PC-9 (cell line): ENCODE results near the gene DBF4B. TPM values are rescaled to one million over a fixed set of nuclear protein-coding genes. Genes with fewer than 3 reads are reported as not detected.

ENCODE experiments used
- BruUV-seq: library from RNA; stranded (reverse); fragments of 400-500 nt; replicated peaks from 2 replicates; lab custom pipeline; 2021; lab: Mats Ljungman, UMichigan
- CTCF ChIA-PET: fragments of 300-600 bp; sonication (Branson Sonifier 250); formaldehyde crosslinking; loops from one replicate; lab custom pipeline; 2022; ENCODE audit warnings: antibody characterized with exemption; lab: Charles Lee
- POLR2A ChIA-PET: fragments of 300-600 bp; sonication (Branson Sonifier 250); formaldehyde crosslinking; loops from one replicate; lab custom pipeline; 2022; ENCODE audit warnings: antibody characterized with exemption; ENCODE audit not compliant: unreplicated experiment; lab: Charles Lee
- DNase-seq, 2 experiments: peaks; one replicate each; pipeline versions ENCODE4 v3.0.0 to v3.0.0-alpha.2; 2015 to 2022; ENCODE audit warnings: mixed read lengths in 1 of 2
- H2AFZ ChIP-seq: fragments of 200-600 bp; sonication (generic); 2 replicates; pipeline ENCODE4 v1.8.1; 2017; ENCODE audit warnings: antibody characterized with exemption
- H3F3A ChIP-seq: fragments of 200-600 bp; sonication (generic); 2 replicates; pipeline ENCODE4 v1.8.1; 2017; ENCODE audit warnings: antibody characterized with exemption, mild to moderate bottlenecking, low read depth; ENCODE audit not compliant: insufficient read depth
- H3K27ac ChIP-seq: fragments of 200-600 bp; sonication (generic); 2 replicates; pipeline ENCODE4 v1.6.1; 2016; ENCODE audit warnings: mixed run types
- H3K27me3 ChIP-seq: fragments of 200-600 bp; sonication (generic); 2 replicates; pipeline ENCODE4 v1.6.1; 2016; ENCODE audit warnings: low read depth, mixed run types; ENCODE audit not compliant: insufficient read depth
- H3K36me3 ChIP-seq: fragments of 200-600 bp; sonication (generic); 2 replicates; pipeline ENCODE4 v1.6.1; 2016; ENCODE audit warnings: low read depth, mixed run types
- H3K4me1 ChIP-seq: fragments of 200-600 bp; sonication (generic); replicated peaks from 2 replicates; pipeline ENCODE4 v1.6.1; 2016; ENCODE audit warnings: mixed run types; ENCODE audit not compliant: insufficient read depth
- H3K4me2 ChIP-seq: fragments of 200-600 bp; sonication (generic); 2 replicates; pipeline ENCODE4 v1.6.1; 2017; ENCODE audit warnings: mixed run types
- H3K4me3 ChIP-seq: fragments of 200-600 bp; sonication (generic); 2 replicates; pipeline ENCODE4 v1.6.1; 2016; ENCODE audit warnings: mixed run types
- H3K79me2 ChIP-seq: fragments of 200-600 bp; sonication (generic); 2 replicates; pipeline ENCODE4 v1.6.1; 2017; ENCODE audit warnings: low read depth, mixed run types
- H3K9me2 ChIP-seq: fragments of 200-600 bp; sonication (generic); 2 replicates; pipeline ENCODE4 v1.8.1; 2017; ENCODE audit warnings: mild to moderate bottlenecking; ENCODE audit not compliant: insufficient read depth
- H3K9me3 ChIP-seq: fragments of 200-600 bp; sonication (generic); 2 replicates; pipeline ENCODE4 v1.8.1; 2016; ENCODE audit warnings: low read depth; ENCODE audit not compliant: insufficient read depth
- H4K20me1 ChIP-seq: fragments of 200-600 bp; sonication (generic); 2 replicates; pipeline ENCODE4 v1.8.1; 2017; ENCODE audit not compliant: insufficient read depth
- CTCF ChIP-seq: fragments of 200-600 bp; sonication (generic); conservative IDR thresholded peaks from 2 replicates; pipeline ENCODE4 v1.6.1; 2017; ENCODE audit warnings: mixed run types, antibody characterized with exemption, mild to moderate bottlenecking, moderate library complexity
- EZH2 ChIP-seq: fragments of 200-600 bp; sonication (generic); IDR thresholded peaks from 2 replicates; pipeline ENCODE4 v1.8.0; 2017; ENCODE audit warnings: antibody characterized with exemption, low read depth
- intact Hi-C: fragments of 100-400 bp; cut with micrococcal nuclease; formaldehyde crosslinking; loops from one replicate; pipeline ENCODE4 v1.10.0; 2022; ENCODE audit not compliant: unreplicated experiment
- total RNA-seq: library from RNA; stranded (reverse); gene quantifications from 2 replicates; pipeline ENCODE4 v1.2.3, GENCODE V29; 2021

The DBF4B gene
- total RNA-seq, 1 experiment from 2014 or later = 33.3 TPM

GRCh38 chr17:44775838-44776621 is 67.6 kb downstream of the DBF4B start:
- Histone ChIP-seq H3K27me3 (no peaks in the 10 kb centered on the region), H3K4me3 (peak overlapping the region; percentile 81), H3K4me2 (peak overlapping the region; percentile 96), H3K36me3 (no peaks in the 10 kb centered on the region), H3K79me2 (no peaks in the 10 kb centered on the region), H3K4me1 (peaks cover 8% of the 10 kb centered on the region; the same call in 1 of the 2 replicates), H3K27ac (no peak overlapping the region), H3K9me2 (no peaks in the 10 kb centered on the region), H3K9me3 (no peaks in the 10 kb centered on the region), H3F3A (no peaks in the 10 kb centered on the region), H2AFZ (peak overlapping the region; percentile 80), H4K20me1 (no peaks in the 10 kb centered on the region)
- no peak for TF ChIP-seq EZH2
- no peak for TF ChIP-seq CTCF
- peak in 1 of 2 experiments; percentile 97 for DNase-seq
- BruUV-seq = no TSS peak
- POLR2A ChIA-PET = interaction anchor here (0.6 to 0.7 kb wide), 5 partner anchors 13 to 412 kb away, joined by 3 to 9 read pairs (median 5); partner anchors contain the start of gene FAM171A2
- CTCF ChIA-PET = interaction anchor here (0.5 to 0.8 kb wide), 5 partner anchors 14 to 359 kb away, joined by 3 to 8 read pairs (median 4); partner anchors contain the start of gene ACBD4
- intact Hi-C loops = loop anchor here (1.0 to 2.0 kb wide), 3 partner anchors 89 to 357 kb away; no protein-coding TSS in a partner anchor

GRCh38 chr17:44776628-44777393 is 68.3 kb downstream of the DBF4B start:
- peak overlapping the region; percentile 96 for H3K4me2 ChIP-seq
- H3K79me2 ChIP-seq = no peaks in the 10 kb centered on the region
- H3K27me3 ChIP-seq = no peaks in the 10 kb centered on the region
- intact Hi-C loops = no loop called here
- POLR2A ChIA-PET = no interaction called here
- H4K20me1 ChIP-seq = no peaks in the 10 kb centered on the region
- TF ChIP-seq CTCF = no peak
- no peak for TF ChIP-seq EZH2
- DNase-seq = no peak
- peaks cover 8% of the 10 kb centered on the region; the same call in 1 of the 2 replicates for H3K4me1 ChIP-seq
- no TSS peak for BruUV-seq
- H2AFZ ChIP-seq = no peak overlapping the region
- no peaks in the 10 kb centered on the region for H3K36me3 ChIP-seq
- CTCF ChIA-PET = interaction anchor here (0.5 to 1.1 kb wide), 2 partner anchors 101 to 499 kb away, joined by 3 to 5 read pairs; no protein-coding TSS in a partner anchor
- H3K27ac ChIP-seq = no peak overlapping the region
- no peak overlapping the region for H3K4me3 ChIP-seq
- H3K9me3 ChIP-seq = no peaks in the 10 kb centered on the region
- no peaks in the 10 kb centered on the region for H3K9me2 ChIP-seq
- H3F3A ChIP-seq = no peaks in the 10 kb centered on the region
